Urothelium cell line (cell line): ENCODE measurements around the gene TTC31.
A peak's percentile ranks its signal among the peaks of the same experiment; 100 is the strongest.

Source experiments
- DNase-seq: peaks from one replicate; pipeline ENCODE4 v3.0.0; 2011; ENCODE audit warnings: low spot score, mixed read lengths
- FAIRE-seq: peaks from 2 replicates; lab custom pipeline; 2011; peaks lifted over from hg19 to GRCh38; lab: Jason Lieb, UNC

The TTC31 gene

DNA sequence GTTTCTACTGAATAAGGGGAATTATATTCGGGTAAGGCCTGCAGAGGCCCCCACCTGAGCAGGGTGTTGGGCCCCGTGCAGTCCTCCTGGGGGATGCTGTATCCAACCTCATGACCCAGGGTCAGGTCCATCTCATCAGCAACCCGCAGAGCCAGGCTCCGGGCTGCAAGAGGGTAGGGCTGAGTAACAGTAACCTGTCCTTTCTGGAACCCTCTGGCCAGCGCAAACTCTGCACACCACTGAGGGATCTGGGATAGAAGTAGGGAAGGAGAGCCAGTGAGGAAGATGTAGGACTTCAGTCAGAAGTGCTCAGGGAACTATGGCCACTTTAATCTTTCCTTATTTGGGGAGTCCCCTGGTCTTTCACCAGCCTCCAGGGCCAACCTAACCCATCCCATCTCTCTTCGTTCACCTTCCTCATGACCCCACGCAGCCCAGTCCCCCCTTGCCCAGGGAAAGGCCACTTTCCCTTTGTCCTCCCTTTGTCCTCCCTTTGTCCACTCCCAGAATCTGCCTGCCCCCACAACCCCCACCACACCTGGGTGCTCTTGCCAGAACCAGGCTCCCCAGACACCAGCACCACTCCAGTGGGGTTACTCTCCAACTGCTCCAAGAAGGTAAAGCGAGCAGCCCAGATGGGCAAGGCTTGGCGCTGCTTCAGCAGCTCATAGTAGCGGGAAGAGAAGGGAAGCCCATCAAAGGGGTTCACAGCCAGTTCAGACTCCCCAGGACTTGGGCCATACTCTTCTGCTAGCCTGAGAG lies 42.3 kb downstream of the TTC31 start:
- no peak for DNase-seq
- no peak for FAIRE-seq

DNA sequence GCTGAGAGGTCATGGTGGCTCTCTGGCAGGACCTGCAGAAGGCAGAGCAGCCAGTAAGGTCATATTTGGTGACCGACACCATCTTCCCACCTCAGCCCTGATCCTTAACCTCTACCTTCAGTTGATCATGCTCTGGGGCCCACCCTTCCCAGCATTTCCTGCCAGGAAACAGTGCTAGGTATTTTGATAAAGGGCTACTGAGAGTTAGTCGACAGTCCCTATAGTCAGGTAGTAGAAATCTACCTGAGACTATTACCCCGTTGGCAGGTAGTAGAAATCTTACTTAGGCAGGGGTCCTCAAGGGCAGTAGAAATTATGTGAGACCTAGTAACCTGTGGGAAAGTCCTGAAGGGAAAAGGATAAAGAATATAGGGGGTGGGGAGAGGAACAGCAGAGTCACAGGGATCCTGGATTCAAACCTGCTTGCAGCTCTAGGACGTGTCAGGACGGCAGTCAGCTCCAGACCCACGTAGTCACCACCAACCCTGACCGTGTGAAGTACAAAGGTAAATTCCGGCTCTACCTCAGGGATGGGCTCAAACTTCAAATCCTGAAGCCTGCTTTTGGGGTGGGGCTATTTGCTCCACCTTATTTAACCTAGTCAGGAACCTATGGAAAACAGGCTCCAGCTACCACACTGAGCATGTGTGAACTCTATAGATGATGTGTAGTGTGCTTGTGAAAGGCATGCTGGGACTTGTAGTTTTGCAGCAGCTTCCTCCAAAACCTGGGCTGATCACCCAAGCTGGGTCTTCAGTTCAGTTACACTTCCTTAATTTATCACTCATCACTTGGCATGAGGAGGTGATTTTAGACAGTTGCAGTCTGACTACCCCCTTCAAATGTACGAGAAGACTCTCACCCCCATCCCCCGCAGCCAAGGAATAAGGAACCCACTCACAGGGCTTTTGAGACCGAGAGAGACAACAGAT lies 43.1 kb downstream of the TTC31 start, which contains the start of gene DQX1:
Gene DQX1 (minus strand): TSS at position 515 of the 932 bp plus-strand sequence. CDS start 502 bp downstream, at position 13.
- DNase-seq (no peak), FAIRE-seq (no peak)

DNA sequence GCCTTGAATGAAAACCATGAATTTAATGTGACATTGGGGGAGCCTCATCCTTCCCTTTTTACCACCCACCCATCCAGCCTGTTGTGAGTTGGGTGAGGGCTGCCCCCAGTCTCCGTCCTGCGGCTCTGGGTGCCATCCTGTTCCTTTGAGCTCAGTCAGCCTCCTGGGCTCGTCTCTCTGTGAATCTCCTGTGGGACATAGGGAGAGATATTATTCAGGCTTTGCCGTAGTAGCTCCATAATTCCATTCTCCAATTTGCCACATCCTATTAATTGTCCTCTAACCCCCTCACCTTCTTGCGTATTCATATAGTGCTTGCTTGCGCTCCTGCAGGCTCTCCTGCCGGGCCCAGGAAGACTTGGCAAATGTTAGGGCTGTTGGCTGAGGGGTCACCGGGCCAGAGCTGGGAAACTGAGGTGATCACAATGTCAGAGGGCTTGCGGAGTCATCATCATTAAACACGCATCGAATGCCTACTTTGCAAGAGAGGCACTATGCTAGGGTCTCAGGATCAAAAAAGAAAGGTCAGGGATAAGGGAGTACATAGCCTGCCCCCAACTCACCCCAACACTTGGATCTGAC lies 43.9 kb downstream of the TTC31 start:
- DNase-seq = no peak
- no peak for FAIRE-seq

DNA sequence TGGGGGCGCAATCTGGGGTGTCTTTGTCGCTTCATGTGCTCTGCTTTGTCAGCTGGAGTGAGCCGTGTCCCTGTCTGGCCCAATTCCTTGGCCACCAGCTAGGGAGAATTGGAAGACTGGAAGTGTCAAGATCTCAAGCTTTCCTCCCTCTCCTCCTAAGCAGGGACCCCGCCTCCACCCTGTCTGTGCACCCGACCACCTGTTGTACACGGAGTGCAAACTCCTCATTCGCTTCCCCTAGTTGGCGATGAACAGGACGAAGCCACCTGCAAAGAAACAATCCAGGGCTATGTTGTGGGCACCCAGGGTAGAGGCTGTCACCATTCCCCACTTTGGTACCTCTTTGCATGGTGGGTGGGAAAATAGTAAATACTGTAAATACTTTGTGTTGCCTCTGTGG lies 44.9 kb downstream of the TTC31 start:
- DNase-seq = no peak
- FAIRE-seq = no peak

DNA sequence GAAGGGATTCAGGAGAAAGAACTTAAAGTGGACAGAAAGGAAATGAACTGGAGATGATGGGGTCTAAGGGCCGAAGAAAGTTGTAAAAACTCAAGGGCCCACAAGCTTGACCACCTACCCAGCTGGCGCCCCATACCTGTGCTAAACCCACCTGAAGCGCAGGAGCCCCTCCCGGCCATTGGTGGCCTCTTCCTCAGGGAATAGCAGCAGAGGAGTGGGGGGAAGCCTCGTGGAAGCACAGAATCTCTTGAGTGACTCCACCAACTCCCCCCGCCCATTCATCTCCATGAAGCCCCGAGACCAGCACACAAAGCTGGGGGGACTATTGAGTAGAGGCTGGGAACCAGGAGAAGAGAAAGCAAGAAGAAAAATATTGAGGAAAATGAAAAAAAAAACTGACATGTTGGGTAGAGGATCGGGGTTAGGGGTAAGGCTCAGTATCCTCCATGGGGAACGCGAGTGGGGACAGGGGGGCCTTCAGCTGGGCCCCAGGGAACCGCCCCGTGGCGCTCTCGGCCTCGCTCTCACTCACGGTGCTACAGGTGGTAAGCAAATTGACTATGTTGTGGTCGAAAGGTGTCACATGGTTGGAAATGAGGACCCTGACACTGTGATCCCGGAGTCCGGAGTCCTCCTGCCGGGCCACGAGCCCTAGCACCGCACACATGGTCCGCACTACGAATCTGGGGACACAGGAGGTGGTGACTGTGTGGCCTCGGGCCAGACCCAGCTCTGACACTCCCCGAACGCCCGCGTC lies 45.9 kb downstream of the TTC31 start:
- DNase-seq (peak; percentile 30), FAIRE-seq (no peak)

DNA sequence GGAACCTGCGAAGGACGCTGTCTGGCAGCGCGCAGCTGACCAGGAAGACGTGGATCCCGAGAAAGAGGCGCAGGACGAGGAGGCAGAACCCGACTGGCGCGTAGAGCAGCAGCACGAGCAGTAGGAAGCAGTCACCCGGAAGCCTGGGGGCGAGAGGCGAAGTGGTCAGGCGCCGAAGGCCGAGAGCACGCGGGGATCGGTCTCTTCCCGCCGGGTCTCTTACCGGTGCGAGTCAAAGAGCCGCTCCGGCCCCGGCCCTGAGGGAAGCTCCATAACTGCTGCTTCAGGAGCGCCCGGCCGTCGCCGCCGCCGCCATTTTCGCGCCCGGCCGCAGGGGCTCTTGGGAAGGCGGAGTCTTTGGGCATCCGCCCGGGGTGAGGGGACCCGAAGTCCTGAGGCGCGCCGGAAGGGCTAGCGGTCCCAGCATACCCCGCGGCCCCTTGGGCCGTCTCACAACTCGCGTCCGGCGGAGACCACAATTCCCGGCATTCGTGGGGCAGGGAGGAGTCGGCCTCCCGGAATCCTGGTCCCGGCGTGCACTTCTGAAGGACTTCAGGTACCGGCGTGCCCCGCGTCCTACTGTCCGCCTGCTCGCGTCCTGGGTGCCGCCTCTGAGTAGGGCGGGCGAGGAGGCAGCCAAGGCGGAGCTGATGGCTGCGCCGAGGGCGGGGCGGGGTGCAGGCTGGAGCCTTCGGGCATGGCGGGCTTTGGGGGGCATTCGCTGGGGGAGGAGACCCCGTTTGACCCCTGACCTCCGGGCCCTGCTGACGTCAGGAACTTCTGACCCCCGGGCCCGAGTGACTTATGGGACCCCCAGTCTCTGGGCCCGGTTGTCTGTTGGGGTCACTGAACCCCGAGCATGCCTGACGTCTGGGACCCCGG lies 46.7 kb downstream of the TTC31 start, which contains the start of the genes AUP1 and HTRA2:
Gene AUP1 (minus strand): TSS at position 350 of the 882 bp plus-strand sequence. CDS start 77 bp downstream, at position 273.
Gene HTRA2 (plus strand): TSS at position 577 of the 882 bp plus-strand sequence. CDS start 74 bp downstream, at position 651.
- DNase-seq = peak; percentile 100
- peak; percentile 35 for FAIRE-seq

DNA sequence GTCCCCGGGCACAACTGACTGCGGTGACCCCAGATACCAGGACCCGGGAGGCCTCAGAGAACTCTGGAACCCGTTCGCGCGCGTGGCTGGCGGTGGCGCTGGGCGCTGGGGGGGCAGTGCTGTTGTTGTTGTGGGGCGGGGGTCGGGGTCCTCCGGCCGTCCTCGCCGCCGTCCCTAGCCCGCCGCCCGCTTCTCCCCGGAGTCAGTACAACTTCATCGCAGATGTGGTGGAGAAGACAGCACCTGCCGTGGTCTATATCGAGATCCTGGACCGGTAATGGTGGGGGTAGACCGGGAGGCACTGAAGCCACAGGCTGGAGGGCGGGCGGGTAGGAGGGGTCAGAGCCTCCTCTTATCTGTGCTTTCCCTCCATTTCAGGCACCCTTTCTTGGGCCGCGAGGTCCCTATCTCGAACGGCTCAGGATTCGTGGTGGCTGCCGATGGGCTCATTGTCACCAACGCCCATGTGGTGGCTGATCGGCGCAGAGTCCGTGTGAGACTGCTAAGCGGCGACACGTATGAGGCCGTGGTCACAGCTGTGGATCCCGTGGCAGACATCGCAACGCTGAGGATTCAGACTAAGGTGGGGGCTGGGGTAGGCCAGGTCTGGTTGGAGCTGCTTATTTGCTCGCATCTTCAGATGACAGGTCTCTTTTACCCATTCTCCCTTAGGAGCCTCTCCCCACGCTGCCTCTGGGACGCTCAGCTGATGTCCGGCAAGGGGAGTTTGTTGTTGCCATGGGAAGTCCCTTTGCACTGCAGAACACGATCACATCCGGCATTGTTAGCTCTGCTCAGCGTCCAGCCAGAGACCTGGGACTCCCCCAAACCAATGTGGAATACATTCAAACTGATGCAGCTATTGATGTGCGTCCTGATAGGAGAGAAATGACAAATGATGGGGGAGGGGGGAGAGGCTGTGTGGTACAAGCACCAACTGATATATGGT lies 47.6 kb downstream of the TTC31 start:
- FAIRE-seq (no peak), DNase-seq (peak; percentile 59)

DNA sequence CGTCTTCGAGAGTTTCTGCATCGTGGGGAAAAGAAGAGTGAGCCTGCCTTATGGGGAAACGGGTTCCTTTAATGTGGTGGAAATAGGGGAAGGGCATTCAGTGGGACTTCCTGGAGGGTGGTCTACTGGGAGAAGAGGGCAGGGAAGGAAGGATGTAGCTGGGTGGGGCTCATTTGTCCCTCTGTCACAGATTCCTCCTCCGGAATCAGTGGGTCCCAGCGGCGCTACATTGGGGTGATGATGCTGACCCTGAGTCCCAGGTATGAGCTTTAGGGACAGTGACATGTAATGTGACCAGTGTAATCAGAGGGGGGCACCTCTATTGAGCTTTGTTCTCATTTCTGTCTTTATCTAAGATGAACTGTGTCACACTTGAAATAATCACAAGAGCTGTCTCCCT lies 48.8 kb downstream of the TTC31 start:
- FAIRE-seq (no peak), DNase-seq (no peak)

DNA sequence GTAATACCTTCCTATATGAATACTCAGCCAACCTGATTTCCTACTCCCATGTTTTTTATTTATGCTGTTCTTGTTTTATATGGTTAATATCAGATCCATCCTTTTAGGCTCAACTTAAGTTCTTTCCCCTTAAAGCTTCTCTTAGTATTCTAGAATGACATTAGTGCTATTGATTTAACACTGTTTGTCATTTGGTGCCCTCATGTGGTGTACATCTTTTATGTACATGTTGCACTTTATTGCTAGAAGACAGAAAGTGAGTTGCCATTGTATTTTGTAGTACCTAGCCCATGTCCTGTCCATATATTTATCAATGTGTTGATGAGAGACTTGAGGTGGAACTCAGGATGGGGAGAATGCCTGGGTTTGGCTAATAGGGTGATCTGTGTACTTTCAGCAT lies 49.3 kb downstream of the TTC31 start:
- DNase-seq (no peak), FAIRE-seq (no peak)

DNA sequence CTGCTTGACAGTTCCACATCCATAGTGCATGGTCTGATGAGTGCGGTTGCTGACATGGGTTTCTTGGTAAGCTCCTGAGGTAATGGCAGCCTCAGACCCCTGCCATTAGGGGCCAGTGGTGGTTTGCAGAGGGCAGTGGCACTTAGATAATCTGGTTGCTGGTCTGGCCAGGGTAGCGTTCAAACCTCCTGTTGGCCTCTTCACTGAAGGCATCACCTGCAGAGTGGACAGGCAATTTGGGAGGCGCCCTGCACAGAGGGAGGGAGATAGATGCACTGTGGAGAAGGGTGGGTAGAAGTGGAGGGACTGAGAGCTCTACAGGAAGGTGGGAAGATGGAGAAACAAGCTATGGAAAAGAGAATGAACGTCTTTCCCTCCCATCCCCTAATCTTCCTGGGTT lies 50.6 kb downstream of the TTC31 start:
- no peak for DNase-seq
- no peak for FAIRE-seq

DNA sequence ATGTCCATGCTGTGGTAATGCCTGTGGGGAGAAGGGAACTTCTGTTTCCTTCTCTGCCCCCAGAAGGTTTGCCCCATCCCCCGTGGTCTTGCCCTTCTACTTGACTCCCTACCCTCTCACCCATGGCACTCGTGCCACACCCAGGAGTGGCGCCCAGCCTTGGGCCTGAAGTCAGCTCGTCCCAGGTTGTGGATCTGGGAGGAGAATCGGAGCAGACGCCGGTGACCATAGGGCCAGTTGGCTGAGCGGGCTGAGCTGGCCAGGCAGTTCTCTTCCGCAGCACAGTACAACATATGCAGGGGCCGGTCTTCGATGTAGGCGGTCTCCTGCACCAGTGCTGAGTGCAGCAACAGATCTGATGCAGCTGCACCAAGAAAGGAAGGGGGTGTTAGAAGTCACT lies 51.5 kb downstream of the TTC31 start:
- FAIRE-seq (no peak), DNase-seq (no peak)

DNA sequence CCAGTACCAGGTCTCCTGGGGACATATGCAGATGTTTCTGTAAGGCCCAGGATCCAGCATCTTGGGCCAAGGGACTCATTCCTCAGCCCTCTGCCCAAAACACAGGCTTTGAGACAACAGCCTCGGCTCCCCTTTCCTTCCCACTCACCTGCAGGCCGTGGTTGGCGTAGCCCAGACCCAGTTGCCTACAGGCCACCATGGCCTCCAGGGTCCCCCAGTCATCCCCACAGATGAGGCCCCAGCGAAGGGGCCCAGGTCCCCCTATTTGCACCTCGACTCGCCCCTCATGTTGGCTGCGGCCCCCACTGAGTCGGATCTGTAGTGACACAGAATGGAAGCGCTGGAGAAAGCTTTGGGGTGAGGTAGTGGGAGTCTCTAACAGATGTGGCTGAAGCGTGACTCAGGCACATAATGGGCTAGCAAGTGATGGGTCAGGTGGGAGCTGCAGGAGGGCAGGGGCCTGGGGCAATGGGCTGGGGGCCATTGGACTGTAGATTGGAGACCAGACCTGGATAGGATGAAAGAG lies 52.6 kb downstream of the TTC31 start:
- FAIRE-seq (no peak), DNase-seq (no peak)

DNA sequence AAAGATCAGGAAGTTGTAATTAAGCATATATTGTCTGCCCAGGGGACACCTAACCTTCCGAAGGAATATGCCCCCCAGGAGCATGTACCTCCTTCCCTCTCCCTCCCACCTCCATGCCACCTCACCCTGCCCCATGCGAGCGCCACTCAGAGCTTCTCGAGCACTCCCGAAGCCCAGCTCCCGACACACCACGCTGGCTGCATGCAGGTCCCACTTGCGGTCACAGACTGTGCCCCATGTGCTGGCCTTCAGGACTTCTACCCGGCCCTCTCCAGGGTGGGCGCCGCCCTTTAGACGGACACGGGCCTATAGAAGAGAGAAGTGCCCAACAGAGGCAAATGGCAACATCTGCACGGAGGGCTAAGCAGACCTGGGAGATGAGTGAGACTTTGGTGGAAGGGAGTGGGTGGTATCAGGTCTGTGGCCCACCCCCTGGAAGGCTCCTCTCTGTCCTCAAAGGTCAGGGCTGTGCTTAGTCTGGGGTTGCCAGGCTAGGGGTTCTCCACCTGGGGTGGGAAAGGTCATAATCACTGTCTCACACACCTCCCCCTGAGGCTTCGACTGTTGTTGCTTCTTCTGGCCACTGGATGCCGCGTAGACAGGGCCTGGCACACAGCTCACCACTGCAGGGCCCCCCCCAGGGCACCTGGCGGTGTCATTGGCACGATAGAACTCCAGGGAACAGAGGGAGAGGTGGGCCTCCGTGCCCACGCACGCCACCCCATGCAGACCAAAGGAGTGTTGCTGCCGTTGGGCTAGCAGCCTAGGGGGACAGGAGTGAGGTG lies 53.5 kb downstream of the TTC31 start:
- FAIRE-seq = no peak

DNA sequence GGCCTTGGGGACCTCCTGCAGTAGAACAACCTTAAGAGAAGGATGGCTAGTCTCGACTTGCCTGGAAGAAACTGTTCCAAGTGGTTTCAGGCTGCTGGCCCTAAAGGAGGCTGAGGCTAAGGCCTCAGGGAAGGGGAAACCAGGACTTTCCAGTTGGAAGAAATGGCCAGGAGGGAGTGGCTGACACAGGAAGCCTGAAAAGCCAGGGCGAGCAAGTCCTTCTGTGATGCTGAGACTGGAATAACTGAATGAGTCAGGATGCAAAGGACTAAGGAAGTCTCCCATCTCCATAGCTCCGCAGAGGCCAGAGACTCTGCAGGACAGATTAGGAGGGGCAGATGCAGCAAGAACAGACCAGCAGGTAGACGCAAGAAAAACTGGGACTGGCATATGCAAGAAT lies 54.3 kb downstream of the TTC31 start:
- DNase-seq (no peak), FAIRE-seq (no peak)

More for the DNA sequence above, 53.5 kb downstream of the TTC31 start:
- DNase-seq = no peak

DNA sequence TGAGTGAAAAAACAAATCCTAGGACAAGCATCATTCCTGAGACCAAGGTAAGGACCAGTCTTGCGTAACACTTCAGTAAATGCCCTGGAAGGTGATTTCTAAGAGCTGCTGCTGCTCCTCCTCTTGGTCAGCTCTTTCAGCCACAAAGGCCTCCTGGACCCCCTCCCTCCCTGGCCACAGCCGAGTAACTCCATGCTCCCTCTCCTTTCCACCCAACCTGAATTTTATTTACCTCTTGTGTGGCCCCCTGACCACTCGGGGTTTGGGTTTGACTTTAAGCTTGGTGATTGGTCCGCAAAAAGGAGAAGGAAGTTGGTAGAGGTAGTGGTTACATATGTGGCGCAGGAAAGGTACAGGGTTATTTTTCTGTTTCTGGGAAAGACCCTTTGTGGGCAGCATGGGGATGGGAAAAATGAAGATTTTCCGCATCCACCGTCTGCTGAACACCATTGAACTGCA lies 56.0 kb downstream of the TTC31 start:
- no peak for DNase-seq
- FAIRE-seq = no peak

DNA sequence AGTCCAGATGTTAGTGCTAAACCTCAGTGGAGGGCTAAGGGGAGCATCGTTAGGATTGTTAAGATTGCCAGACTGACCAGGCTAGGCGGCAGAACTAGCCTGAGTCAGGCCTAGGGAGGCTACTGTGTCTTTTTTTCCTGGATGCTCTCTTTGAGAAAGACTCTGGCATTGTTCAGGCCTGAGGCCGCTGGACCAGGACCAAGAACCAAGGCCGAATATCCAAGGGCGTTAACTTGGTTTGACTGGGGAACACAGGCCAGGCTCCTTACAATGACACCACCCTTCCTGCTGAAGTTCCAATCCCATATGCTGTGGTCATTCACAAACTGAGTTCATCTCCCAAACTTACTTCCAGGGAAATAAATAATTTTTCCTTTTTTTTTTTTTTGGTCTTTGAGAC lies 57.4 kb downstream of the TTC31 start:
- no peak for FAIRE-seq

DNA sequence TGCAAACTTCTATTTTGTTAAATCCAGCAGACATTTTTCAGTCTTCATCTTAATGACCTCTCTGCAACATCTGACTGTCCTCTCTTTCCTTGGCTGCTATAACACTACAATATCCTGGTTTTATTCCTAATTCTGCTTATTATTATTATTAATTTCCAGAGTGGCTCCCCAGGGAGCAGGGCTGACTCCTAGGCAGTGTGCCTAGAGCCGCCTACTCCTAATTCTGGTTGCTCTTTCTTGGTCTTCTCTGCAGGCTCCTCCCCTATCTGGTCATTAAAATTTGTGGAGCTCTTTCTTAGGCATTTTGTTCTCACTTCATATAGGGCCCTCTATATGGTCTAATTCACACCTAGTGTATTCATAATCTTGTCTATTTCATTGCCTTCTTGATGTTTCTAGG lies 60.1 kb downstream of the TTC31 start:
- no peak for FAIRE-seq
- DNase-seq = no peak

More for the DNA sequence above, 57.4 kb downstream of the TTC31 start:
- no peak for DNase-seq
